DND-41 (cell line): ENCODE results near the gene VPS33A.

Source experiments
- CTCF ChIP-seq: IDR thresholded peaks from 2 replicates; pipeline ENCODE4 v1.5.1; 2012; ENCODE audit warnings: borderline replicate concordance, low read length, moderate library complexity, mild to moderate bottlenecking; ENCODE audit not compliant: poor library complexity, severe bottlenecking; ENCODE audit errors: extremely low read depth
- EZH2 ChIP-seq: IDR thresholded peaks from 3 replicates; pipeline ENCODE4 v1.6.1; 2012; ENCODE audit warnings: borderline replicate concordance, low read depth, mild to moderate bottlenecking, moderate library complexity, low read length, inconsistent platforms; ENCODE audit not compliant: severe bottlenecking

- TF ChIP-seq EZH2 (no peak), CTCF (no peak)
Measured at GRCh38 chr12:122202017-122202416, 64.3 kb downstream of the VPS33A start.
